Suprapubic skin (tissue), 4 donors: Measurements from ENCODE around the gene ELSPBP1. TPM values are rescaled to one million over a fixed set of nuclear protein-coding genes. Genes with fewer than 3 reads are reported as not detected.

Source experiments
- DNase-seq, 2 donors: peaks; one replicate each; pipeline ENCODE4 v3.0.0-alpha.2; 2019; ENCODE audit warnings: low spot score in 2 of 2
- H3K27ac ChIP-seq: fragments of 200-600 bp; sonication (generic); one replicate; pipeline ENCODE4 v1.5.1; 2019
- H3K27me3 ChIP-seq: fragments of 200-600 bp; sonication (generic); one replicate; pipeline ENCODE4 v1.5.1; 2019
- H3K36me3 ChIP-seq: fragments of 200-600 bp; sonication (generic); one replicate; pipeline ENCODE4 v1.5.1; 2019
- H3K4me1 ChIP-seq: fragments of 200-600 bp; sonication (generic); one replicate; pipeline ENCODE4 v1.5.1; 2019
- H3K4me3 ChIP-seq: fragments of 200-600 bp; sonication (generic); one replicate; pipeline ENCODE4 v1.5.1; 2019; ENCODE audit warnings: mild to moderate bottlenecking
- H3K9me3 ChIP-seq: fragments of 200-600 bp; sonication (generic); one replicate; pipeline ENCODE4 v1.5.1; 2019
- EP300 ChIP-seq: sonication (generic); formaldehyde crosslinking; IDR thresholded peaks from one replicate; pipeline ENCODE4 v1.6.1; 2017; ENCODE audit warnings: antibody characterized with exemption
- POLR2A ChIP-seq, 2 donors: fragments of 450-650 bp; IDR thresholded peaks; one replicate each; pipeline ENCODE4 v1.6.1; 2017; ENCODE audit warnings: antibody characterized with exemption in 2 of 2, mild to moderate bottlenecking in 2 of 2, moderate library complexity in 2 of 2
- POLR2AphosphoS5 ChIP-seq, 3 donors: sonication (generic); formaldehyde crosslinking; IDR thresholded peaks; one replicate each; pipeline ENCODE4 v1.6.1; 2017; ENCODE audit warnings: antibody characterized with exemption in 3 of 3
- WGBS: methylation state at CpG from one replicate; pipeline ENCODE4 v1.1.5; 2018; 5-methylcytosine and 5-hydroxymethylcytosine counted together
- total RNA-seq, 4 donors: library from RNA; depleted of rRNA; stranded (reverse); fragments of >200 nt; gene quantifications; one replicate each; pipeline ENCODE4 v1.1.0, GENCODE V29; 2016
- TF ChIP-seq, protein P1 (sequence below), 2 donors: fragments of 200-600 bp in 1 of 2; fragments of 450-650 bp in 1 of 2; sonication (generic) in 1 of 2; IDR thresholded peaks; one replicate each; pipeline ENCODE4 v1.5.1; 2016 to 2019; ENCODE audit warnings: antibody characterized with exemption in 2 of 2, mild to moderate bottlenecking in 1 of 2, moderate library complexity in 1 of 2

The ELSPBP1 gene
- total RNA-seq, 4 donors from 2014 or later: not detected

DNA sequence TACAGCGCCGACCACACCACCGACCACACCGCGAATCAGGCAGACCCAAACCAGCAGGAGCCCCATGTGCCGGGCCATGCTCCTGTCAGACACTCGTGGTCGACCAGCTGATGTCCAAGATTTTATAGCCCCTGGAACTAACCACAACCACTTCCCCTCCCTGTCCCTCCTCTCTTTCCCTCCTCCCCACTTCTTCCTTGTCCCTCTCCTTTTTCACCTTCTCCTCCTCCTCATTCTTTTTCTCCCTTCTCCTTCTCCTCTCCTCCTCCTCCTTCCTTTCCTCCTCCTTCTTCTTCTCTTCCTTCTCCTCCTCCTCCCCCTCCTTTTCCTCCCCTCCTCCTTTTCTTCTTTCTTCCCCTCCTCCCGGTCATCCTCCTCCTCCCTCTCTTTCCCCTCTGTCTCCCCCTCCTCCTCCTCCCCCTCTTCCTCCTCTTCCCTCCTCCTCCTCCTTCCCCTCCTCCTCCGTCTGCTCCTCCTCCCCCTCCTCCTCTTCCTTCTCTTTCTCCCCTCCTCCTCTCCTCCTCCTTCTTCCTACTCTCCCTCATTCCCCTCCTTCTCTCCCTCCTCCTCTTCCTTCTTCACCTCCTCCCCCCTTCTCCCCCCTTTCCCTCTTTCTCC lies 3.1 kb upstream of the ELSPBP1 start:
- Histone ChIP-seq H3K4me3 (no peak overlapping the region), H3K27ac (no peak overlapping the region), H3K9me3 (no peaks in the 10 kb centered on the region), H3K36me3 (no peaks in the 10 kb centered on the region), H3K27me3 (peaks cover 46% of the 10 kb centered on the region), H3K4me1 (no peaks in the 10 kb centered on the region)
- TF ChIP-seq, protein P1, sequence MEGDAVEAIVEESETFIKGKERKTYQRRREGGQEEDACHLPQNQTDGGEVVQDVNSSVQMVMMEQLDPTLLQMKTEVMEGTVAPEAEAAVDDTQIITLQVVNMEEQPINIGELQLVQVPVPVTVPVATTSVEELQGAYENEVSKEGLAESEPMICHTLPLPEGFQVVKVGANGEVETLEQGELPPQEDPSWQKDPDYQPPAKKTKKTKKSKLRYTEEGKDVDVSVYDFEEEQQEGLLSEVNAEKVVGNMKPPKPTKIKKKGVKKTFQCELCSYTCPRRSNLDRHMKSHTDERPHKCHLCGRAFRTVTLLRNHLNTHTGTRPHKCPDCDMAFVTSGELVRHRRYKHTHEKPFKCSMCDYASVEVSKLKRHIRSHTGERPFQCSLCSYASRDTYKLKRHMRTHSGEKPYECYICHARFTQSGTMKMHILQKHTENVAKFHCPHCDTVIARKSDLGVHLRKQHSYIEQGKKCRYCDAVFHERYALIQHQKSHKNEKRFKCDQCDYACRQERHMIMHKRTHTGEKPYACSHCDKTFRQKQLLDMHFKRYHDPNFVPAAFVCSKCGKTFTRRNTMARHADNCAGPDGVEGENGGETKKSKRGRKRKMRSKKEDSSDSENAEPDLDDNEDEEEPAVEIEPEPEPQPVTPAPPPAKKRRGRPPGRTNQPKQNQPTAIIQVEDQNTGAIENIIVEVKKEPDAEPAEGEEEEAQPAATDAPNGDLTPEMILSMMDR (IDR thresholded peaks at IDR 0.05): no peak
- TF ChIP-seq POLR2AphosphoS5 (IDR thresholded peaks at IDR 0.05): no peak
- no peak for TF ChIP-seq POLR2A (IDR thresholded peaks at IDR 0.05)
- no peak for TF ChIP-seq EP300
- no peak for DNase-seq
- 51% methylated on average over 10 of the region's 10 CpGs for WGBS

- DNase-seq: no peak
- WGBS: 53% methylated on average over 2 of the region's 2 CpGs
- Histone ChIP-seq H3K27me3 (peaks cover 45% of the 10 kb centered on the region), H3K27ac (no peak within 1 kb of the TSS), H3K36me3 (no peaks in the 10 kb centered on the region), H3K4me3 (no peak within 1 kb of the TSS), H3K4me1 (no peaks in the 10 kb centered on the region), H3K9me3 (no peaks in the 10 kb centered on the region)
- TF ChIP-seq, protein P1 (IDR thresholded peaks at IDR 0.05): no peak
- no peak for TF ChIP-seq POLR2AphosphoS5 (IDR thresholded peaks at IDR 0.05)
- TF ChIP-seq POLR2A (IDR thresholded peaks at IDR 0.05): no peak
- TF ChIP-seq EP300: no peak
Measured at GRCh38 chr19:47992070-47992469, 2.4 kb upstream of the ELSPBP1 start, which contains the start of gene BSPH1. BSPH1 (minus strand) TSS chr19:47992170; CDS start chr19:47992081, 89 bp downstream.

- WGBS: 77% methylated on average over 1 of the region's 1 CpG
- H3K4me3 ChIP-seq: no peak overlapping the region
- no peak overlapping the region for H3K27ac ChIP-seq
- no peak for DNase-seq
- no peaks in the 10 kb centered on the region for H3K36me3 ChIP-seq
- H3K4me1 ChIP-seq: no peaks in the 10 kb centered on the region
- H3K9me3 ChIP-seq: no peaks in the 10 kb centered on the region
- TF ChIP-seq, protein P1 (IDR thresholded peaks at IDR 0.05): no peak
- no peak for TF ChIP-seq POLR2AphosphoS5 (IDR thresholded peaks at IDR 0.05)
- no peak for TF ChIP-seq EP300
- no peak for TF ChIP-seq POLR2A (IDR thresholded peaks at IDR 0.05)
- peaks cover 27% of the 10 kb centered on the region for H3K27me3 ChIP-seq
Measured at GRCh38 chr19:47996230-47996727, 1.8 kb downstream of the ELSPBP1 start.

DNA sequence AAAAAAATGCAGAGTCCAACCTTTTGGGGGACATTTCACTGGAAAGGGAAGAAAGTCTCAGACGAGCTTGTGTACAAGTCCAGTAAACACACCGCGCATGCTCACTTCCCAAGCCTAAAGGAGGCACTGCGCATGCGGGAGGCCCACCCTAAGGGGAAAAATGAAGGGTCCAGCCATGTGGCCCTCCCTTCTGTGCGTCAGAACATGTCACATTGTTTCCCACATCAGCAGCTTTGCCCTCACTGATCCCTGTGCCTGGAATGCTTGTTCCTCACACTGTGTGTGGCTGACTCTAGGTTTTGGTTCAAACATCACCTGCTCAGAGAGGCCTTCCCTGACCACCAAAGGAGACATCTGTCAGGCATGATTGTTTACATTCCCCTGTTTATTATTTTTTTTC lies 4.4 kb downstream of the ELSPBP1 start:
- Histone ChIP-seq H3K27ac (no peak overlapping the region), H3K27me3 (peaks cover 18% of the 10 kb centered on the region), H3K9me3 (no peaks in the 10 kb centered on the region), H3K36me3 (no peaks in the 10 kb centered on the region), H3K4me3 (no peak overlapping the region), H3K4me1 (no peaks in the 10 kb centered on the region)
- DNase-seq: no peak
- 81% methylated on average over 6 of the region's 6 CpGs for WGBS
- TF ChIP-seq POLR2A (IDR thresholded peaks at IDR 0.05) (no peak), EP300 (no peak), POLR2AphosphoS5 (IDR thresholded peaks at IDR 0.05) (no peak)
- TF ChIP-seq, protein P1 (IDR thresholded peaks at IDR 0.05): no peak

GRCh38 chr19:48000846-48001245 lies 6.4 kb downstream of the ELSPBP1 start:
- Histone ChIP-seq H3K27me3 (peaks cover 18% of the 10 kb centered on the region), H3K9me3 (no peaks in the 10 kb centered on the region), H3K4me1 (no peaks in the 10 kb centered on the region), H3K4me3 (no peak overlapping the region), H3K36me3 (no peaks in the 10 kb centered on the region), H3K27ac (no peak overlapping the region)
- 75% methylated on average over 6 of the region's 6 CpGs for WGBS
- DNase-seq: no peak
- TF ChIP-seq POLR2A (IDR thresholded peaks at IDR 0.05) (no peak), EP300 (no peak), POLR2AphosphoS5 (IDR thresholded peaks at IDR 0.05) (no peak)
- TF ChIP-seq, protein P1 (IDR thresholded peaks at IDR 0.05): no peak
